Measurements from ENCODE around the gene TOR1AIP1.
A peak's percentile ranks its signal among the peaks of the same experiment; 100 is the strongest.
"Not testable (repeated sequence)": the region's sequence is repeated elsewhere in the genome, so short reads cannot be mapped to it uniquely, and the experiment has no call there.

Gene TOR1AIP1

GRCh38 chr1:179953974-179954492, 71.9 kb downstream of the TOR1AIP1 start:
- H3K27me3 ChIP-seq, result no peaks in the 10 kb centered on the region
- H3K9me3 ChIP-seq, result no peaks in the 10 kb centered on the region
- peak overlapping the region; percentile 81 to 83 for H3K4me3 ChIP-seq (ENCODE audit: low read depth in 1 of 2, low read length in 1 of 2)
- H3K36me3 ChIP-seq, result no peaks in the 10 kb centered on the region
- peak overlapping the region; percentile 92 for H3K27ac ChIP-seq
- no peak for TF ChIP-seq CTCF (IDR thresholded peaks at IDR 0.05)
- peaks cover 49 to 62% of the 10 kb centered on the region in 2 experiments for H3K4me1 ChIP-seq (ENCODE audit: control insufficient read depth in 1 of 2, insufficient read depth in 1 of 2, low read depth in 1 of 2, low read length in 1 of 2)

- peaks cover 49 to 62% of the 10 kb centered on the region in 2 experiments for H3K4me1 ChIP-seq (ENCODE audit: control insufficient read depth in 1 of 2, insufficient read depth in 1 of 2, low read depth in 1 of 2, low read length in 1 of 2)
- H3K27ac ChIP-seq, result peak within 1 kb of the TSS; percentile 92
- peak within 1 kb of the TSS; percentile 81 to 83 for H3K4me3 ChIP-seq (ENCODE audit: low read depth in 1 of 2, low read length in 1 of 2)
- H3K9me3 ChIP-seq, result no peaks in the 10 kb centered on the region
- no peaks in the 10 kb centered on the region for H3K36me3 ChIP-seq
- H3K27me3 ChIP-seq, result no peaks in the 10 kb centered on the region
- TF ChIP-seq CTCF (IDR thresholded peaks at IDR 0.05), result peak; percentile 58
These were observed 72.6 kb downstream of the TOR1AIP1 start, which contains the start of gene CEP350 for GRCh38 chr1:179954493-179955286. CEP350 (plus strand) TSS chr1:179954810; CDS start chr1:179986182, 31,372 bp downstream.

- H3K4me3 ChIP-seq (ENCODE audit: low read depth in 1 of 2, low read length in 1 of 2), result peak overlapping the region; percentile 81 to 83
- peak overlapping the region; percentile 92 for H3K27ac ChIP-seq
- no peaks in the 10 kb centered on the region for H3K27me3 ChIP-seq
- H3K4me1 ChIP-seq (ENCODE audit: control insufficient read depth in 1 of 2, insufficient read depth in 1 of 2, low read depth in 1 of 2, low read length in 1 of 2), result peaks cover 49 to 62% of the 10 kb centered on the region in 2 experiments
- no peaks in the 10 kb centered on the region for H3K36me3 ChIP-seq
- no peak for TF ChIP-seq CTCF (IDR thresholded peaks at IDR 0.05)
- H3K9me3 ChIP-seq, result no peaks in the 10 kb centered on the region
These were observed 73.2 kb downstream of the TOR1AIP1 start for GRCh38 chr1:179955287-179955680.

GRCh38 chr1:179955731-179956130, 73.6 kb downstream of the TOR1AIP1 start:
- H3K9me3 ChIP-seq, result no peaks in the 10 kb centered on the region
- H3K4me3 ChIP-seq (ENCODE audit: low read depth in 1 of 2, low read length in 1 of 2), result peak overlapping the region; percentile 81 to 83
- H3K27me3 ChIP-seq, result no peaks in the 10 kb centered on the region
- no peaks in the 10 kb centered on the region for H3K36me3 ChIP-seq
- no peak for TF ChIP-seq CTCF (IDR thresholded peaks at IDR 0.05)
- H3K4me1 ChIP-seq (ENCODE audit: control insufficient read depth in 1 of 2, insufficient read depth in 1 of 2, low read depth in 1 of 2, low read length in 1 of 2), result peaks cover 49 to 62% of the 10 kb centered on the region in 2 experiments
- H3K27ac ChIP-seq, result peak overlapping the region; percentile 92

GRCh38 chr1:179958359-179958758, 76.3 kb downstream of the TOR1AIP1 start:
- Histone ChIP-seq H3K4me3 (ENCODE audit: low read depth in 1 of 2, low read length in 1 of 2) (no peak overlapping the region), H3K36me3 (no peaks in the 10 kb centered on the region), H3K4me1 (ENCODE audit: control insufficient read depth in 1 of 2, insufficient read depth in 1 of 2, low read depth in 1 of 2, low read length in 1 of 2) (peaks cover 26 to 35% of the 10 kb centered on the region in 2 experiments), H3K27ac (no peak overlapping the region), H3K27me3 (no peaks in the 10 kb centered on the region), H3K9me3 (no peaks in the 10 kb centered on the region)
- TF ChIP-seq CTCF (IDR thresholded peaks at IDR 0.05), result no peak

GRCh38 chr1:179962168-179962567, 80.1 kb downstream of the TOR1AIP1 start:
- H3K27me3 ChIP-seq; H3K4me1 ChIP-seq (ENCODE audit: control insufficient read depth in 1 of 2, insufficient read depth in 1 of 2, low read depth in 1 of 2, low read length in 1 of 2); H3K36me3 ChIP-seq; H3K9me3 ChIP-seq; H3K27ac ChIP-seq; H3K4me3 ChIP-seq (ENCODE audit: low read depth in 1 of 2, low read length in 1 of 2): not testable (repeated sequence)
